Lower lobe of right lung (tissue), 2 donors: ENCODE results near the gene DIP2C. TPM values are rescaled to one million over a fixed set of nuclear protein-coding genes. Genes with fewer than 3 reads are reported as not detected.

Experiments
- ATAC-seq, 2 donors: fragments of 200-7000 bp; cut with Tn5 transposase; one replicate each; pipeline ENCODE4 v1.9.1; 2020 to 2022; ENCODE audit warnings: mild to moderate bottlenecking in 2 of 2, moderate library complexity in 2 of 2
- DNase-seq: peaks from one replicate; pipeline ENCODE4 v3.0.0-alpha.2; 2020
- H3K27ac ChIP-seq: fragments of 200-600 bp; one replicate; pipeline ENCODE4 v1.8.0; 2022
- H3K27me3 ChIP-seq: fragments of 200-600 bp; one replicate; pipeline ENCODE4 v1.8.0; 2022; ENCODE audit warnings: low read depth
- H3K36me3 ChIP-seq: fragments of 200-600 bp; one replicate; pipeline ENCODE4 v1.8.0; 2022; ENCODE audit warnings: mild to moderate bottlenecking
- H3K4me1 ChIP-seq: fragments of 200-600 bp; one replicate; pipeline ENCODE4 v1.8.0; 2022
- H3K4me3 ChIP-seq: fragments of 200-600 bp; one replicate; pipeline ENCODE4 v1.8.0; 2022; ENCODE audit warnings: mild to moderate bottlenecking
- H3K9me3 ChIP-seq: fragments of 200-600 bp; one replicate; pipeline ENCODE4 v1.8.0; 2022
- CTCF ChIP-seq: fragments of 200-600 bp; IDR thresholded peaks from one replicate; pipeline ENCODE4 v1.8.0; 2022; ENCODE audit warnings: antibody characterized with exemption, mild to moderate bottlenecking
- intact Hi-C: fragments of 100-400 bp; cut with DNase I; formaldehyde crosslinking; loops from one replicate; pipeline ENCODE4 v1.11.0; 2022
- total RNA-seq: library from RNA; stranded (reverse); fragmentation: NEBNext Ultra II Directional; extraction: Animal tissue kit (Norgen Biotek cat#: 25700); gene quantifications from one replicate; pipeline ENCODE4 v1.2.1, GENCODE V29; 2021
- donor health status: DM: no; HTN: yes; CAD: no; lungs with severe emphysema.

The DIP2C gene
- total RNA-seq, 1 donor from 2014 or later: 15.1 TPM

- H3K9me3 ChIP-seq: no peaks in the 10 kb centered on the region
- ATAC-seq (no peak), DNase-seq (no peak)
- no peak overlapping the region for H3K27ac ChIP-seq
- H3K27me3 ChIP-seq: no peaks in the 10 kb centered on the region
- H3K4me1 ChIP-seq: no peaks in the 10 kb centered on the region
- intact Hi-C loops: no loop called here
- H3K36me3 ChIP-seq: peaks cover 24% of the 10 kb centered on the region
- H3K4me3 ChIP-seq: no peak overlapping the region
- TF ChIP-seq CTCF: no peak
Observed at GRCh38 chr10:273088-273487, 416.4 kb downstream of the DIP2C start.

- no peaks in the 10 kb centered on the region for H3K27me3 ChIP-seq
- H3K27ac ChIP-seq: no peak overlapping the region
- no peak overlapping the region for H3K4me3 ChIP-seq
- peaks cover 10% of the 10 kb centered on the region for H3K36me3 ChIP-seq
- no peaks in the 10 kb centered on the region for H3K4me1 ChIP-seq
- intact Hi-C loops: no loop called here
- ATAC-seq (no peak), DNase-seq (no peak)
- H3K9me3 ChIP-seq: no peaks in the 10 kb centered on the region
- TF ChIP-seq CTCF: no peak
Observed at GRCh38 chr10:271722-272121, 417.7 kb downstream of the DIP2C start.

GRCh38 chr10:271201-271600 lies 418.3 kb downstream of the DIP2C start:
- intact Hi-C loops: no loop called here
- Histone ChIP-seq H3K27me3 (no peaks in the 10 kb centered on the region), H3K4me1 (no peaks in the 10 kb centered on the region), H3K9me3 (no peaks in the 10 kb centered on the region), H3K4me3 (no peak overlapping the region), H3K27ac (no peak overlapping the region), H3K36me3 (peaks cover 8% of the 10 kb centered on the region)
- no peak for TF ChIP-seq CTCF
- no peak for DNase-seq
- ATAC-seq: no peak

GRCh38 chr10:269440-270074 lies 419.9 kb downstream of the DIP2C start:
- no peak for TF ChIP-seq CTCF
- Histone ChIP-seq H3K9me3 (no peaks in the 10 kb centered on the region), H3K4me1 (no peaks in the 10 kb centered on the region), H3K36me3 (no peaks in the 10 kb centered on the region), H3K27ac (no peak overlapping the region), H3K27me3 (no peaks in the 10 kb centered on the region), H3K4me3 (no peak overlapping the region)
- ATAC-seq (no peak), DNase-seq (no peak)
- intact Hi-C loops: no loop called here

GRCh38 chr10:267705-268104 lies 421.8 kb downstream of the DIP2C start:
- Histone ChIP-seq H3K36me3 (no peaks in the 10 kb centered on the region), H3K4me3 (no peak overlapping the region), H3K27me3 (no peaks in the 10 kb centered on the region), H3K4me1 (no peaks in the 10 kb centered on the region), H3K9me3 (no peaks in the 10 kb centered on the region), H3K27ac (no peak overlapping the region)
- ATAC-seq (no peak), DNase-seq (no peak)
- intact Hi-C loops: no loop called here
- no peak for TF ChIP-seq CTCF
